ENCODE measurements around the gene ALOX15B.
A peak's percentile ranks its signal among the peaks of the same experiment; 100 is the strongest.

Gene ALOX15B

DNA sequence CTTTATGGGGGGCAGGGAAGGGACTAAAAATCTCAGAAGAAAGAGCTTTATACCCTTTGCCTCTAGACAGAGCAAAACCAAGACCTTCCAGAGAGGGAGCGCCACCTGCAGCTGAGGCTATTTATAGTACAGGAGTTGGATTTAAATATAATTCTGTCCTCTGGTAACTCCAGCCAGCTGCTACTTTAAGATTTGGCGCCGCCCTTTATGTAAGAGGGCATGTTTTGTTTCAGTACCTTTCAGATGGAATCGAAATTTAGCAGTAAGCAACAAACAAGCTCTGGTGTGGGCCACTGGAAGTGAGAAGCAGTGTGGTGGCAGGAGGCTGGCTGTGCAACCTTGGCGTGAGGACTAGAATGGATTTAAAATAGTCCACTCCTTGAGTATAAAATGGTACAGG lies 41.7 kb upstream of the ALOX15B start:
- no peak overlapping the region for H3K4me3 ChIP-seq (ENCODE audit: low read length)
- TF ChIP-seq, protein P1, sequence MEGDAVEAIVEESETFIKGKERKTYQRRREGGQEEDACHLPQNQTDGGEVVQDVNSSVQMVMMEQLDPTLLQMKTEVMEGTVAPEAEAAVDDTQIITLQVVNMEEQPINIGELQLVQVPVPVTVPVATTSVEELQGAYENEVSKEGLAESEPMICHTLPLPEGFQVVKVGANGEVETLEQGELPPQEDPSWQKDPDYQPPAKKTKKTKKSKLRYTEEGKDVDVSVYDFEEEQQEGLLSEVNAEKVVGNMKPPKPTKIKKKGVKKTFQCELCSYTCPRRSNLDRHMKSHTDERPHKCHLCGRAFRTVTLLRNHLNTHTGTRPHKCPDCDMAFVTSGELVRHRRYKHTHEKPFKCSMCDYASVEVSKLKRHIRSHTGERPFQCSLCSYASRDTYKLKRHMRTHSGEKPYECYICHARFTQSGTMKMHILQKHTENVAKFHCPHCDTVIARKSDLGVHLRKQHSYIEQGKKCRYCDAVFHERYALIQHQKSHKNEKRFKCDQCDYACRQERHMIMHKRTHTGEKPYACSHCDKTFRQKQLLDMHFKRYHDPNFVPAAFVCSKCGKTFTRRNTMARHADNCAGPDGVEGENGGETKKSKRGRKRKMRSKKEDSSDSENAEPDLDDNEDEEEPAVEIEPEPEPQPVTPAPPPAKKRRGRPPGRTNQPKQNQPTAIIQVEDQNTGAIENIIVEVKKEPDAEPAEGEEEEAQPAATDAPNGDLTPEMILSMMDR (conservative IDR thresholded peaks at IDR 0.05; ENCODE audit: low read depth, low read length), result peak; percentile 58
- no peak for DNase-seq (ENCODE audit: low read depth)

DNA sequence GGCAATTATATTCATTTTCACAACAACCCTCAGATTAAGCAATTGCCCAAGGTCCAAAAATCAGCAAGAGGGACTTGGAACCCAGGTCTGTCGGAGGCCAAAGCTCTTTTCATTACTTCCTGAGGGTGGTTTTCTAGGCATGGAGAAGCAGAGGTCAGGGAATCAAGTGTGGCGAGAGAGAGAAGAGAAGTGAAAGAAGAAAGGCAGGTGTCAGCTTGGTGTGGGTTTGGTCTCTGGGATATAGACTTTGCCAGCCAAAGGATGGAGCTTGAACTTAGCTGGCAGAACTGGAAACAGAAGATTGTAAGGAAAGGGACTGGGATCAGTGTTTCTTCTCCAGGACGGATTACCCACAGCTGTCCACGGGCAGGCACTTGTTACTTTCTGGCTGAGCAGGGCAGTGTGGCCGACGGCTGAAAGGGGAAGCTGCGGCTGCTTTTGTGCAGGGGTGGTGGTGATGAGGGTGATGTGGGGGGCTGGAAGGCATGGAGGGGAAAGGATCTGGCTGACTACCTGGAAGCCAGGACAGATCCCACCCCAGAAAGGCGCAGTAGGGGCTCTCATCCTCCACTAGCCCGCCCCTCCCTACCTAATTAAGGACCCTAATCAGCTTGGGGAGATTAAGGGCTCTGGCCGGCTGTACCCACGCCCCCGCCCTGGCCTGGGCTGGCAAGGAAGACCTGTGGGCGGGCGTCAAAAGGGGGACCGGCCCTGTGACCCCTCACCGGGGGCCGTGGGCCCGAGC lies 36.7 kb upstream of the ALOX15B start, which contains the start of gene GUCY2D:
Gene GUCY2D (plus strand): TSS at position 640 of the 745 bp plus-strand sequence. CDS start 433 bp downstream, outside the sequence.
- no peak within 1 kb of the TSS for H3K4me3 ChIP-seq (ENCODE audit: low read length)
- TF ChIP-seq, protein P1 (conservative IDR thresholded peaks at IDR 0.05; ENCODE audit: low read depth, low read length), result no peak
- DNase-seq (ENCODE audit: low read depth), result no peak

DNA sequence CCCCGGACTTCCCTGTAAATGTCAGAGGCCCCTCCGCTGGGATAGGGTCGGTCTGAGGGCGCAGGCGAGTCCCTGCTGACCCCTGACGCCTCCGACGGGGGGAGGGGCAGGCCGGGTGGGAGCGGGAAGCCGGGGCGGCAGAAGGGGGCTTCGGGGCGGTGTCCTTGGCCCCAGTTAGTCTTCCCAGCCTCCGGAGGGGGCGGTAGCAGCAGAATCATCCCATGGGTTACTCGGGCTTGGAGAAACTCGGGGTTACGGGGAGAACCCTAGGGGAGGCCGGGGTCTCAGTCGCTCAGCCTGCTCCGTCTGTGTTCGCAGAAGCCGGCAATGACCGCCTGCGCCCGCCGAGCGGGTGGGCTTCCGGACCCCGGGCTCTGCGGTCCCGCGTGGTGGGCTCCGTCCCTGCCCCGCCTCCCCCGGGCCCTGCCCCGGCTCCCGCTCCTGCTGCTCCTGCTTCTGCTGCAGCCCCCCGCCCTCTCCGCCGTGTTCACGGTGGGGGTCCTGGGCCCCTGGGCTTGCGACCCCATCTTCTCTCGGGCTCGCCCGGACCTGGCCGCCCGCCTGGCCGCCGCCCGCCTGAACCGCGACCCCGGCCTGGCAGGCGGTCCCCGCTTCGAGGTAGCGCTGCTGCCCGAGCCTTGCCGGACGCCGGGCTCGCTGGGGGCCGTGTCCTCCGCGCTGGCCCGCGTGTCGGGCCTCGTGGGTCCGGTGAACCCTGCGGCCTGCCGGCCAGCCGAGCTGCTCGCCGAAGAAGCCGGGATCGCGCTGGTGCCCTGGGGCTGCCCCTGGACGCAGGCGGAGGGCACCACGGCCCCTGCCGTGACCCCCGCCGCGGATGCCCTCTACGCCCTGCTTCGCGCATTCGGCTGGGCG lies 35.9 kb upstream of the ALOX15B start:
- no peak overlapping the region for H3K4me3 ChIP-seq (ENCODE audit: low read length)
- TF ChIP-seq, protein P1 (conservative IDR thresholded peaks at IDR 0.05; ENCODE audit: low read depth, low read length), result peak; percentile 3
- no peak for DNase-seq (ENCODE audit: low read depth)

DNA sequence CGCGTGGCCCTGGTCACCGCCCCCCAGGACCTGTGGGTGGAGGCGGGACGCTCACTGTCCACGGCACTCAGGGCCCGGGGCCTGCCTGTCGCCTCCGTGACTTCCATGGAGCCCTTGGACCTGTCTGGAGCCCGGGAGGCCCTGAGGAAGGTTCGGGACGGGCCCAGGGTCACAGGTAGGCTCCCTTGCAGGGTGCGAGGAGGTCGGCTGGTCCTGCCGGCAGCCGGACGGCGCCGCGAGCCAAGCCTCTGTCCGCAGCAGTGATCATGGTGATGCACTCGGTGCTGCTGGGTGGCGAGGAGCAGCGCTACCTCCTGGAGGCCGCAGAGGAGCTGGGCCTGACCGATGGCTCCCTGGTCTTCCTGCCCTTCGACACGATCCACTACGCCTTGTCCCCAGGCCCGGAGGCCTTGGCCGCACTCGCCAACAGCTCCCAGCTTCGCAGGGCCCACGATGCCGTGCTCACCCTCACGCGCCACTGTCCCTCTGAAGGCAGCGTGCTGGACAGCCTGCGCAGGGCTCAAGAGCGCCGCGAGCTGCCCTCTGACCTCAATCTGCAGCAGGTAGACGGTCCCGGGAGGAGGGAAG lies 35.2 kb upstream of the ALOX15B start:
- no peak overlapping the region for H3K4me3 ChIP-seq (ENCODE audit: low read length)
- TF ChIP-seq, protein P1 (conservative IDR thresholded peaks at IDR 0.05; ENCODE audit: low read depth, low read length), result no peak
- DNase-seq (ENCODE audit: low read depth), result no peak

DNA sequence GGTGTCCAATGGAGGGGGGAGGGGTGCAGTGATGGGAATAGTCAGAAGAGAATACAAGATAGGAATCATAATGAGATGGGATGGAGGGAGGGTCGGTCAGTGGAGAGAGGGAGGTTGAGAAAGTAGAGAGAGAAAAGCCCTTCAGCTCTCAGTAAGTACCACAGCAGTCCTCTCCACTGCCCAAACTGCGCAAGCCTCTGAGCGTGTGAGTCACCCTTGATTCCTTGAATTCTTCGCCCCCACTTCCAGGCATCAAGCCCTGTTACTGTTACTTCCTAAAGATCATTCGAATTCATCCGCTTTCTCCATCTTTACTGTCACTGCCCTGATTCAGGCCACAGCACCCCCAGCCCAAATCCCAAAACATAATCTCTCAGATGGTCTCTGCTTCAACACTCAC lies 34.0 kb upstream of the ALOX15B start:
- DNase-seq (ENCODE audit: low read depth), result no peak
- no peak overlapping the region for H3K4me3 ChIP-seq (ENCODE audit: low read length)
- TF ChIP-seq, protein P1 (conservative IDR thresholded peaks at IDR 0.05; ENCODE audit: low read depth, low read length), result no peak

DNA sequence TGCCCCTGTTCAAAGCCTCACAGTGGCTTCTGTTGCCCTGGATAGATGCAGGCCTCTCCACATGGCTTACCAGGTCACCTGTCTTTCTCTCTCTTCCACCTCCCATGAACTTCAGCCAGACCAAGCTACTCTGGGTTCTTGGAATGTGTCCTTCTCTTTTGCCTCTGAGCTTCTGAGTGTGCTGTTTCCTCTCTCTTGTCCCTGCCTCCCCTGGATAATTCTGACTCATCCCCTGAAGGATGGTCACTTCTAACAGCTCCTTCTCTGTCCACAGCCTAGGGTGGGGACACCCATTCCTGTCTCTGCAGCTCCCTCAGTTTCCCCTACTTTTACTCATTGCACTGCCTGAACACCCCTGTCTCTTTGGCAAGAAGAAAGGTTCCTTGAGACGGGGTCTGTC lies 33.5 kb upstream of the ALOX15B start:
- no peak for DNase-seq (ENCODE audit: low read depth)
- TF ChIP-seq, protein P1 (conservative IDR thresholded peaks at IDR 0.05; ENCODE audit: low read depth, low read length), result no peak
- no peak overlapping the region for H3K4me3 ChIP-seq (ENCODE audit: low read length)
